WTC11 (cell line): Measurements from ENCODE around the gene SCAF8. TPM values are rescaled to one million over a fixed set of nuclear protein-coding genes. Genes with fewer than 3 reads are reported as not detected.

ENCODE experiments used
- ATAC-seq: fragments of 200-7000 bp; cut with Tn5 transposase; 2 replicates; pipeline ENCODE4 v1.10.0; 2021; ENCODE audit warnings: mild to moderate bottlenecking, moderate library complexity
- CTCF ChIA-PET: fragments of 300-600 bp; sonication (Branson Sonifier 250); formaldehyde crosslinking; loops from one replicate; lab custom pipeline; 2021; ENCODE audit warnings: antibody characterized with exemption; lab: Charles Lee
- POLR2A ChIA-PET: fragments of 350-600 bp; sonication (Branson Sonifier 250); formaldehyde crosslinking; loops from one replicate; lab custom pipeline; 2021; ENCODE audit warnings: antibody characterized with exemption; lab: Charles Lee
- DNase-seq: peaks from one replicate; pipeline ENCODE4 v3.0.0; 2021; ENCODE audit warnings: low spot score
- H3K27ac Mint-ChIP-seq: 2 replicates; pipeline ENCODE4 v1.8.0; 2021; ENCODE audit warnings: mixed read lengths
- H3K27me3 Mint-ChIP-seq: 2 replicates; pipeline ENCODE4 v1.8.0; 2021; ENCODE audit warnings: low read depth, mild to moderate bottlenecking, moderate library complexity, mixed read lengths
- H3K36me3 Mint-ChIP-seq: 2 replicates; pipeline ENCODE4 v1.8.0; 2021; ENCODE audit warnings: mixed read lengths
- H3K4me1 Mint-ChIP-seq: 2 replicates; pipeline ENCODE4 v1.8.0; 2022; ENCODE audit warnings: mixed read lengths
- H3K4me3 Mint-ChIP-seq: 2 replicates; pipeline ENCODE4 v1.8.0; 2021; ENCODE audit warnings: mild to moderate bottlenecking, moderate library complexity, mixed read lengths
- H3K9me3 Mint-ChIP-seq: 2 replicates; pipeline ENCODE4 v1.8.0; 2021; ENCODE audit warnings: mixed read lengths
- CREB1 ChIP-seq: sonication (generic); formaldehyde crosslinking; IDR thresholded peaks from 2 replicates; pipeline ENCODE4 v1.8.0; 2023; ENCODE audit warnings: mild to moderate bottlenecking, missing genetic modification reagents
- IRF2 ChIP-seq: sonication (generic); formaldehyde crosslinking; IDR thresholded peaks from 2 replicates; pipeline ENCODE4 v1.8.0; 2022; ENCODE audit warnings: low read depth, missing genetic modification reagents, borderline replicate concordance
- KAT7 ChIP-seq: sonication (generic); formaldehyde crosslinking; IDR thresholded peaks from 2 replicates; pipeline ENCODE4 v1.8.1; 2023; ENCODE audit warnings: missing genetic modification reagents, mild to moderate bottlenecking, borderline replicate concordance
- MXD4 ChIP-seq: fragments of 250-450 bp; sonication (Bioruptor Pico); IDR thresholded peaks from 2 replicates; pipeline ENCODE4 v1.8.0; 2021; ENCODE audit warnings: mild to moderate bottlenecking, moderate library complexity, borderline replicate concordance
- NFATC4 ChIP-seq: fragments of 250-450 bp; sonication (Bioruptor Pico); IDR thresholded peaks from 2 replicates; pipeline ENCODE4 v1.9.0; 2021; ENCODE audit warnings: mild to moderate bottlenecking
- NR1H2 ChIP-seq: sonication (generic); formaldehyde crosslinking; IDR thresholded peaks from 2 replicates; pipeline ENCODE4 v1.9.0; 2021; ENCODE audit warnings: mild to moderate bottlenecking, moderate library complexity, missing genetic modification reagents
- NR2C2 ChIP-seq: sonication (generic); formaldehyde crosslinking; IDR thresholded peaks from 2 replicates; pipeline ENCODE4 v1.8.0; 2022; ENCODE audit warnings: mild to moderate bottlenecking, missing genetic modification reagents
- RELA ChIP-seq: sonication (generic); formaldehyde crosslinking; IDR thresholded peaks from 2 replicates; pipeline ENCODE4 v1.8.1; 2022; ENCODE audit warnings: missing genetic modification reagents, mild to moderate bottlenecking, borderline replicate concordance
- SOX15 ChIP-seq: fragments of 250-450 bp; sonication (Bioruptor Pico); IDR thresholded peaks from 2 replicates; pipeline ENCODE4 v1.9.0; 2021; ENCODE audit warnings: mild to moderate bottlenecking
- TEAD4 ChIP-seq: sonication (generic); formaldehyde crosslinking; IDR thresholded peaks from 2 replicates; pipeline ENCODE4 v1.8.0; 2022; ENCODE audit warnings: mild to moderate bottlenecking, missing genetic modification reagents
- TP53 ChIP-seq: sonication (generic); formaldehyde crosslinking; IDR thresholded peaks from 2 replicates; pipeline ENCODE4 v1.8.1; 2023; ENCODE audit warnings: mild to moderate bottlenecking, missing genetic modification reagents
- ZNF121 ChIP-seq: sonication (generic); formaldehyde crosslinking; IDR thresholded peaks from 2 replicates; pipeline ENCODE4 v1.8.0; 2023; ENCODE audit warnings: missing genetic modification reagents
- ZNF232 ChIP-seq: sonication (generic); formaldehyde crosslinking; IDR thresholded peaks from 2 replicates; pipeline ENCODE4 v1.8.0; 2022; ENCODE audit warnings: mild to moderate bottlenecking, missing genetic modification reagents
- ZNF396 ChIP-seq: fragments of 250-450 bp; sonication (Bioruptor Pico); IDR thresholded peaks from 2 replicates; pipeline ENCODE4 v1.8.0; 2021; ENCODE audit warnings: mild to moderate bottlenecking, moderate library complexity, borderline replicate concordance
- ZNF416 ChIP-seq: fragments of 250-450 bp; sonication (Bioruptor Pico); IDR thresholded peaks from 2 replicates; pipeline ENCODE4 v1.9.0; 2021; ENCODE audit warnings: mild to moderate bottlenecking, inconsistent platforms
- total RNA-seq: library from RNA; stranded (reverse); gene quantifications from 3 replicates; pipeline ENCODE4 v1.2.3, GENCODE V29; 2021
- TF ChIP-seq, protein P1 (sequence below): sonication (generic); formaldehyde crosslinking; IDR thresholded peaks from 2 replicates; pipeline ENCODE4 v1.8.1; 2023; ENCODE audit warnings: mild to moderate bottlenecking, moderate library complexity, missing genetic modification reagents
- TF ChIP-seq, protein P2 (sequence below): sonication (generic); formaldehyde crosslinking; IDR thresholded peaks from 2 replicates; pipeline ENCODE4 v1.8.1; 2023; ENCODE audit warnings: mild to moderate bottlenecking, missing genetic modification reagents, moderate library complexity
- TF ChIP-seq, protein P3 (sequence below): sonication (generic); formaldehyde crosslinking; IDR thresholded peaks from 2 replicates; pipeline ENCODE4 v1.8.1; 2022; ENCODE audit warnings: low read depth, missing genetic modification reagents, borderline replicate concordance
- TF ChIP-seq, protein P4 (sequence below): fragments of 250-450 bp; sonication (Bioruptor Pico); IDR thresholded peaks from 2 replicates; pipeline ENCODE4 v1.9.0; 2021; ENCODE audit warnings: moderate library complexity, mild to moderate bottlenecking, inconsistent platforms, borderline replicate concordance
- TF ChIP-seq, protein P5 (sequence below): sonication (generic); formaldehyde crosslinking; conservative IDR thresholded peaks from 2 replicates; pipeline ENCODE4 v1.8.1; 2023; ENCODE audit warnings: mild to moderate bottlenecking, low read depth, missing genetic modification reagents, moderate library complexity
- TF ChIP-seq, protein P6 (sequence below): sonication (generic); formaldehyde crosslinking; IDR thresholded peaks from 2 replicates; pipeline ENCODE4 v1.8.0; 2022; ENCODE audit warnings: mild to moderate bottlenecking, missing genetic modification reagents
- TF ChIP-seq, protein P7 (sequence below): sonication (generic); formaldehyde crosslinking; IDR thresholded peaks from 2 replicates; pipeline ENCODE4 v1.8.1; 2022; ENCODE audit warnings: missing genetic modification reagents, borderline replicate concordance

Gene SCAF8
- total RNA-seq, 1 experiment from 2014 or later = 40.7 TPM

DNA sequence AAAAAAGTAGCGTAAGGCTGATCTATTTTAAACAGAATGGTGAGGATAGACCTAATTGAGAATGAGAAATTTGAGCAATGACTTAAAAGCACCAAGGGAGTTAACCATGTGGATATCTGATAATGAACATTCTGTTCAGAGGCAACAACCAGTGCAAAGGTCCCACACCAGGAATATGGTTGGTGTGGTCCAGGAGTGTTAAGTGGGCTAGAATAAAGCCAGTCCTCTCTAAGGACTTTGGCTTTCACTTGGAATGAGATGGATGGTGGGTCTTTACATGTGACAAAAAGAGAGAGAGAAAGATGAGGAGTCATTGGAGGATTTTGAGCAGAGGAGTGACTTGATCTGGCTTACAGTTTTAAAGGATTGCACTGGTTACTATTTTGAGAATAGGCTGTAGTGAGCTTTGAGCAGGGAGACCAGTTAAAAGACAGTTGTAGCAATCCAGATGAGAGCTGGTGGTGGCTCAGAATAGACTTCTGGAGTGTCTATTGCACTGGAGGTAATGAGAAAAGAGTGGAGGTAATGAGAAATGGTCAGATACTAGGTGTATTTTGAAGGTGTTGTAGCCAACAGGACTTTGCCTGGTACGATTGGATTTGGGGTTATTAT is 89.8 kb downstream of the SCAF8 start:
- Mint-ChIP-seq H3K4me1 (no peaks in the 10 kb centered on the region), H3K36me3 (peaks cover 54% of the 10 kb centered on the region), H3K4me3 (no peak overlapping the region), H3K27me3 (no peaks in the 10 kb centered on the region), H3K9me3 (no peaks in the 10 kb centered on the region), H3K27ac (0 out of 2 replicates have a peak overlapping the region, but pooled peaks have one; percentile 0)
- TF ChIP-seq, protein P1, sequence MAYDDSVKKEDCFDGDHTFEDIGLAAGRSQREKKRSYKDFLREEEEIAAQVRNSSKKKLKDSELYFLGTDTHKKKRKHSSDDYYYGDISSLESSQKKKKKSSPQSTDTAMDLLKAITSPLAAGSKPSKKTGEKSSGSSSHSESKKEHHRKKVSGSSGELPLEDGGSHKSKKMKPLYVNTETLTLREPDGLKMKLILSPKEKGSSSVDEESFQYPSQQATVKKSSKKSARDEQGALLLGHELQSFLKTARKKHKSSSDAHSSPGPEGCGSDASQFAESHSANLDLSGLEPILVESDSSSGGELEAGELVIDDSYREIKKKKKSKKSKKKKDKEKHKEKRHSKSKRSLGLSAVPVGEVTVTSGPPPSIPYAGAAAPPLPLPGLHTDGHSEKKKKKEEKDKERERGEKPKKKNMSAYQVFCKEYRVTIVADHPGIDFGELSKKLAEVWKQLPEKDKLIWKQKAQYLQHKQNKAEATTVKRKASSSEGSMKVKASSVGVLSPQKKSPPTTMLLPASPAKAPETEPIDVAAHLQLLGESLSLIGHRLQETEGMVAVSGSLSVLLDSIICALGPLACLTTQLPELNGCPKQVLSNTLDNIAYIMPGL (CRISPR knock-in tag) = no peak
- TF ChIP-seq CREB1 (no peak), NR2C2 (CRISPR knock-in tag) (no peak), ZNF121 (CRISPR knock-in tag) (no peak), IRF2 (no peak), ZNF416 (CRISPR knock-in tag) (no peak), TEAD4 (CRISPR knock-in tag) (no peak), NFATC4 (CRISPR knock-in tag) (no peak), NR1H2 (no peak), ZNF396 (CRISPR knock-in tag) (no peak), SOX15 (CRISPR knock-in tag) (no peak), ZNF232 (no peak)
- TF ChIP-seq, protein P2, sequence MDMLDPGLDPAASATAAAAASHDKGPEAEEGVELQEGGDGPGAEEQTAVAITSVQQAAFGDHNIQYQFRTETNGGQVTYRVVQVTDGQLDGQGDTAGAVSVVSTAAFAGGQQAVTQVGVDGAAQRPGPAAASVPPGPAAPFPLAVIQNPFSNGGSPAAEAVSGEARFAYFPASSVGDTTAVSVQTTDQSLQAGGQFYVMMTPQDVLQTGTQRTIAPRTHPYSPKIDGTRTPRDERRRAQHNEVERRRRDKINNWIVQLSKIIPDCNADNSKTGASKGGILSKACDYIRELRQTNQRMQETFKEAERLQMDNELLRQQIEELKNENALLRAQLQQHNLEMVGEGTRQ (CRISPR knock-in tag) = no peak
- TF ChIP-seq, protein P3, sequence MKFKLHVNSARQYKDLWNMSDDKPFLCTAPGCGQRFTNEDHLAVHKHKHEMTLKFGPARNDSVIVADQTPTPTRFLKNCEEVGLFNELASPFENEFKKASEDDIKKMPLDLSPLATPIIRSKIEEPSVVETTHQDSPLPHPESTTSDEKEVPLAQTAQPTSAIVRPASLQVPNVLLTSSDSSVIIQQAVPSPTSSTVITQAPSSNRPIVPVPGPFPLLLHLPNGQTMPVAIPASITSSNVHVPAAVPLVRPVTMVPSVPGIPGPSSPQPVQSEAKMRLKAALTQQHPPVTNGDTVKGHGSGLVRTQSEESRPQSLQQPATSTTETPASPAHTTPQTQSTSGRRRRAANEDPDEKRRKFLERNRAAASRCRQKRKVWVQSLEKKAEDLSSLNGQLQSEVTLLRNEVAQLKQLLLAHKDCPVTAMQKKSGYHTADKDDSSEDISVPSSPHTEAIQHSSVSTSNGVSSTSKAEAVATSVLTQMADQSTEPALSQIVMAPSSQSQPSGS = no peak
- TF ChIP-seq, protein P4, sequence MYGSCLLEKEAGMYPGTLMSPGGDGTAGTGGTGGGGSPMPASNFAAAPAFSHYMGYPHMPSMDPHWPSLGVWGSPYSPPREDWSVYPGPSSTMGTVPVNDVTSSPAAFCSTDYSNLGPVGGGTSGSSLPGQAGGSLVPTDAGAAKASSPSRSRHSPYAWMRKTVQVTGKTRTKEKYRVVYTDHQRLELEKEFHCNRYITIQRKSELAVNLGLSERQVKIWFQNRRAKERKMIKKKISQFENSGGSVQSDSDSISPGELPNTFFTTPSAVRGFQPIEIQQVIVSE (CRISPR knock-in tag) = no peak
- TF ChIP-seq, protein P5, sequence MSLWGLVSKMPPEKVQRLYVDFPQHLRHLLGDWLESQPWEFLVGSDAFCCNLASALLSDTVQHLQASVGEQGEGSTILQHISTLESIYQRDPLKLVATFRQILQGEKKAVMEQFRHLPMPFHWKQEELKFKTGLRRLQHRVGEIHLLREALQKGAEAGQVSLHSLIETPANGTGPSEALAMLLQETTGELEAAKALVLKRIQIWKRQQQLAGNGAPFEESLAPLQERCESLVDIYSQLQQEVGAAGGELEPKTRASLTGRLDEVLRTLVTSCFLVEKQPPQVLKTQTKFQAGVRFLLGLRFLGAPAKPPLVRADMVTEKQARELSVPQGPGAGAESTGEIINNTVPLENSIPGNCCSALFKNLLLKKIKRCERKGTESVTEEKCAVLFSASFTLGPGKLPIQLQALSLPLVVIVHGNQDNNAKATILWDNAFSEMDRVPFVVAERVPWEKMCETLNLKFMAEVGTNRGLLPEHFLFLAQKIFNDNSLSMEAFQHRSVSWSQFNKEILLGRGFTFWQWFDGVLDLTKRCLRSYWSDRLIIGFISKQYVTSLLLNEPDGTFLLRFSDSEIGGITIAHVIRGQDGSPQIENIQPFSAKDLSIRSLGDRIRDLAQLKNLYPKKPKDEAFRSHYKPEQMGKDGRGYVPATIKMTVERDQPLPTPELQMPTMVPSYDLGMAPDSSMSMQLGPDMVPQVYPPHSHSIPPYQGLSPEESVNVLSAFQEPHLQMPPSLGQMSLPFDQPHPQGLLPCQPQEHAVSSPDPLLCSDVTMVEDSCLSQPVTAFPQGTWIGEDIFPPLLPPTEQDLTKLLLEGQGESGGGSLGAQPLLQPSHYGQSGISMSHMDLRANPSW (CRISPR knock-in tag) = no peak
- TF ChIP-seq, protein P6, sequence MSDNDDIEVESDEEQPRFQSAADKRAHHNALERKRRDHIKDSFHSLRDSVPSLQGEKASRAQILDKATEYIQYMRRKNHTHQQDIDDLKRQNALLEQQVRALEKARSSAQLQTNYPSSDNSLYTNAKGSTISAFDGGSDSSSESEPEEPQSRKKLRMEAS (CRISPR knock-in tag) = no peak
- POLR2A ChIA-PET = no interaction called here
- DNase-seq = no peak
- CTCF ChIA-PET = no interaction called here
- no peak for ATAC-seq

DNA sequence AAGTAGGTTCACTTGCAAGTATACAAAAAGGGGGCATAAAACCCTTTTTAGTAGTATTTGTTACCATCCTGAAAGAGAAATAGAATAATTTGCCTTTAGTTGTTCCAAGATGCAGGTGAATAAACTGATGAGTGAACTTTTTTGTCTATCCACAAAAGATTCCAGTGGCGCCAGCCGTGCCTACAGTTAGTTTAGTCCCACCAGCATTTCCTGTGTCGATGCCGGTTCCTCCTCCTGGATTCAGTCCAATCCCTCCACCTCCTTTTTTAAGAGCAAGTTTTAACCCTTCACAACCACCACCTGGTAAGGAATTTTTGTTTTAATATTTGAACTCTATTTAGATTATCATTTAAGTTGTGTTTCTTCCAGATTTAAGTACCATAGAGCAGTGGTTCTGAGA is 90.9 kb downstream of the SCAF8 start:
- peaks cover 49% of the 10 kb centered on the region for H3K36me3 Mint-ChIP-seq
- no peak overlapping the region for H3K27ac Mint-ChIP-seq
- no peak overlapping the region for H3K4me3 Mint-ChIP-seq
- H3K9me3 Mint-ChIP-seq = no peaks in the 10 kb centered on the region
- ATAC-seq (no peak), DNase-seq (no peak)
- no peaks in the 10 kb centered on the region for H3K27me3 Mint-ChIP-seq
- ChIA-PET CTCF (no interaction called here), POLR2A (no interaction called here)
- H3K4me1 Mint-ChIP-seq = no peaks in the 10 kb centered on the region
- TF ChIP-seq TEAD4 (CRISPR knock-in tag) (no peak), RELA (CRISPR knock-in tag) (no peak), TP53 (CRISPR knock-in tag) (no peak), KAT7 (CRISPR knock-in tag) (no peak), MXD4 (CRISPR knock-in tag) (no peak)
- TF ChIP-seq, protein P7, sequence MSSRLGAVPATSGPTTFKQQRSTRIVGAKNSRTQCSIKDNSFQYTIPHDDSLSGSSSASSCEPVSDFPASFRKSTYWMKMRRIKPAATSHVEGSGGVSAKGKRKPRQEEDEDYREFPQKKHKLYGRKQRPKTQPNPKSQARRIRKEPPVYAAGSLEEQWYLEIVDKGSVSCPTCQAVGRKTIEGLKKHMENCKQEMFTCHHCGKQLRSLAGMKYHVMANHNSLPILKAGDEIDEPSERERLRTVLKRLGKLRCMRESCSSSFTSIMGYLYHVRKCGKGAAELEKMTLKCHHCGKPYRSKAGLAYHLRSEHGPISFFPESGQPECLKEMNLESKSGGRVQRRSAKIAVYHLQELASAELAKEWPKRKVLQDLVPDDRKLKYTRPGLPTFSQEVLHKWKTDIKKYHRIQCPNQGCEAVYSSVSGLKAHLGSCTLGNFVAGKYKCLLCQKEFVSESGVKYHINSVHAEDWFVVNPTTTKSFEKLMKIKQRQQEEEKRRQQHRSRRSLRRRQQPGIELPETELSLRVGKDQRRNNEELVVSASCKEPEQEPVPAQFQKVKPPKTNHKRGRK (CRISPR knock-in tag) = no peak
- TF ChIP-seq, protein P6 (CRISPR knock-in tag) = no peak
